Measurements from ENCODE around the gene PLTP.

PLTP gene

GRCh38 chr20:45949542-45950329 lies 37.8 kb upstream of the PLTP start:
- Histone ChIP-seq H3K9me3 (replicated peaks; ENCODE audit: low read length) (no peaks in the 10 kb centered on the region), H3K4me1 (ENCODE audit: control insufficient read depth, insufficient read depth, low read length) (peaks cover 15% of the 10 kb centered on the region), H3K27me3 (ENCODE audit: control insufficient read depth, insufficient read depth, low read length) (no peaks in the 10 kb centered on the region), H3K9ac (ENCODE audit: low read depth, low read length) (no peak overlapping the region), H3K4me3 (ENCODE audit: low read length) (no peak overlapping the region), H3K36me3 (ENCODE audit: insufficient read depth, low read length) (peaks cover 87% of the 10 kb centered on the region), H3K4me2 (ENCODE audit: low read length) (no peak overlapping the region)

- Histone ChIP-seq H3K27me3 (ENCODE audit: control insufficient read depth, insufficient read depth, low read length) (no peaks in the 10 kb centered on the region), H3K4me3 (ENCODE audit: low read length) (no peak overlapping the region), H3K36me3 (ENCODE audit: insufficient read depth, low read length) (peaks cover 93% of the 10 kb centered on the region), H3K9ac (ENCODE audit: low read depth, low read length) (no peak overlapping the region), H3K9me3 (replicated peaks; ENCODE audit: low read length) (no peaks in the 10 kb centered on the region), H3K4me1 (ENCODE audit: control insufficient read depth, insufficient read depth, low read length) (peaks cover 21% of the 10 kb centered on the region), H3K4me2 (ENCODE audit: low read length) (no peak overlapping the region)
Measured at GRCh38 chr20:45948742-45949541, 37.0 kb upstream of the PLTP start.

- Histone ChIP-seq H3K4me2 (ENCODE audit: low read length) (no peak overlapping the region), H3K36me3 (ENCODE audit: insufficient read depth, low read length) (peaks cover 93% of the 10 kb centered on the region), H3K4me3 (ENCODE audit: low read length) (no peak overlapping the region), H3K9me3 (replicated peaks; ENCODE audit: low read length) (no peaks in the 10 kb centered on the region), H3K27me3 (ENCODE audit: control insufficient read depth, insufficient read depth, low read length) (no peaks in the 10 kb centered on the region), H3K9ac (ENCODE audit: low read depth, low read length) (no peak overlapping the region), H3K4me1 (ENCODE audit: control insufficient read depth, insufficient read depth, low read length) (peaks cover 22% of the 10 kb centered on the region)
Measured at GRCh38 chr20:45948261-45948733, 36.3 kb upstream of the PLTP start.

- Histone ChIP-seq H3K4me2 (ENCODE audit: low read length) (no peak overlapping the region), H3K4me1 (ENCODE audit: control insufficient read depth, insufficient read depth, low read length) (peaks cover 22% of the 10 kb centered on the region), H3K4me3 (ENCODE audit: low read length) (no peak overlapping the region), H3K9me3 (replicated peaks; ENCODE audit: low read length) (no peaks in the 10 kb centered on the region), H3K9ac (ENCODE audit: low read depth, low read length) (no peak overlapping the region), H3K27me3 (ENCODE audit: control insufficient read depth, insufficient read depth, low read length) (no peaks in the 10 kb centered on the region), H3K36me3 (ENCODE audit: insufficient read depth, low read length) (peaks cover 89% of the 10 kb centered on the region)
Measured at GRCh38 chr20:45947110-45947866, 35.3 kb upstream of the PLTP start.

- no peak overlapping the region for H3K4me2 ChIP-seq (ENCODE audit: low read length)
- H3K9me3 ChIP-seq (replicated peaks; ENCODE audit: low read length), result no peaks in the 10 kb centered on the region
- H3K36me3 ChIP-seq (ENCODE audit: insufficient read depth, low read length), result peaks cover 80% of the 10 kb centered on the region
- no peak overlapping the region for H3K4me3 ChIP-seq (ENCODE audit: low read length)
- H3K4me1 ChIP-seq (ENCODE audit: control insufficient read depth, insufficient read depth, low read length), result peaks cover 22% of the 10 kb centered on the region
- H3K27me3 ChIP-seq (ENCODE audit: control insufficient read depth, insufficient read depth, low read length), result no peaks in the 10 kb centered on the region
- no peak overlapping the region for H3K9ac ChIP-seq (ENCODE audit: low read depth, low read length)
Measured at GRCh38 chr20:45946149-45946970, 34.4 kb upstream of the PLTP start.

GRCh38 chr20:45945678-45946148 lies 33.8 kb upstream of the PLTP start:
- no peak overlapping the region for H3K4me3 ChIP-seq (ENCODE audit: low read length)
- H3K4me1 ChIP-seq (ENCODE audit: control insufficient read depth, insufficient read depth, low read length), result peaks cover 22% of the 10 kb centered on the region
- H3K36me3 ChIP-seq (ENCODE audit: insufficient read depth, low read length), result peaks cover 80% of the 10 kb centered on the region
- H3K27me3 ChIP-seq (ENCODE audit: control insufficient read depth, insufficient read depth, low read length), result no peaks in the 10 kb centered on the region
- H3K4me2 ChIP-seq (ENCODE audit: low read length), result no peak overlapping the region
- no peaks in the 10 kb centered on the region for H3K9me3 ChIP-seq (replicated peaks; ENCODE audit: low read length)
- no peak overlapping the region for H3K9ac ChIP-seq (ENCODE audit: low read depth, low read length)

GRCh38 chr20:45944965-45945677 lies 33.2 kb upstream of the PLTP start:
- Histone ChIP-seq H3K4me2 (ENCODE audit: low read length) (no peak overlapping the region), H3K4me3 (ENCODE audit: low read length) (no peak overlapping the region), H3K9me3 (replicated peaks; ENCODE audit: low read length) (no peaks in the 10 kb centered on the region), H3K36me3 (ENCODE audit: insufficient read depth, low read length) (peaks cover 80% of the 10 kb centered on the region), H3K27me3 (ENCODE audit: control insufficient read depth, insufficient read depth, low read length) (no peaks in the 10 kb centered on the region), H3K9ac (ENCODE audit: low read depth, low read length) (no peak overlapping the region), H3K4me1 (ENCODE audit: control insufficient read depth, insufficient read depth, low read length) (peaks cover 22% of the 10 kb centered on the region)

- H3K36me3 ChIP-seq (ENCODE audit: insufficient read depth, low read length), result peaks cover 77% of the 10 kb centered on the region
Measured at GRCh38 chr20:45944151-45944964, 32.4 kb upstream of the PLTP start.

GRCh38 chr20:45943613-45944012 lies 31.7 kb upstream of the PLTP start:
- Histone ChIP-seq H3K4me2 (ENCODE audit: low read length) (no peak overlapping the region), H3K36me3 (ENCODE audit: insufficient read depth, low read length) (peaks cover 77% of the 10 kb centered on the region), H3K27me3 (ENCODE audit: control insufficient read depth, insufficient read depth, low read length) (no peaks in the 10 kb centered on the region), H3K4me1 (ENCODE audit: control insufficient read depth, insufficient read depth, low read length) (peaks cover 22% of the 10 kb centered on the region), H3K4me3 (ENCODE audit: low read length) (no peak overlapping the region), H3K9ac (ENCODE audit: low read depth, low read length) (no peak overlapping the region), H3K9me3 (replicated peaks; ENCODE audit: low read length) (no peaks in the 10 kb centered on the region)

More at GRCh38 chr20:45944151-45944964, 32.4 kb upstream of the PLTP start:
- Histone ChIP-seq H3K4me3 (ENCODE audit: low read length) (no peak overlapping the region), H3K4me1 (ENCODE audit: control insufficient read depth, insufficient read depth, low read length) (peaks cover 22% of the 10 kb centered on the region), H3K9me3 (replicated peaks; ENCODE audit: low read length) (no peaks in the 10 kb centered on the region), H3K4me2 (ENCODE audit: low read length) (no peak overlapping the region), H3K9ac (ENCODE audit: low read depth, low read length) (no peak overlapping the region), H3K27me3 (ENCODE audit: control insufficient read depth, insufficient read depth, low read length) (no peaks in the 10 kb centered on the region)

GRCh38 chr20:45940469-45940868 lies 28.5 kb upstream of the PLTP start:
- H3K36me3 ChIP-seq (ENCODE audit: insufficient read depth, low read length), result peaks cover 58% of the 10 kb centered on the region
- no peak overlapping the region for H3K4me3 ChIP-seq (ENCODE audit: low read length)
- no peaks in the 10 kb centered on the region for H3K9me3 ChIP-seq (replicated peaks; ENCODE audit: low read length)
- peaks cover 18% of the 10 kb centered on the region for H3K4me1 ChIP-seq (ENCODE audit: control insufficient read depth, insufficient read depth, low read length)
- no peaks in the 10 kb centered on the region for H3K27me3 ChIP-seq (ENCODE audit: control insufficient read depth, insufficient read depth, low read length)
- H3K9ac ChIP-seq (ENCODE audit: low read depth, low read length), result no peak overlapping the region
- H3K4me2 ChIP-seq (ENCODE audit: low read length), result no peak overlapping the region
